Activated gamma-delta T cell treated with Interleukin-2 at 50 U/mL for 16 hours (primary cell): ENCODE results near the gene BRD1.
"Not testable (repeated sequence)": the region's sequence is repeated elsewhere in the genome, so short reads cannot be mapped to it uniquely, and the experiment has no call there.

ENCODE experiments used
- DNase-seq: peaks from one replicate; pipeline ENCODE4 v3.0.0-alpha.2; 2020

Gene BRD1

GRCh38 chr22:49825944-49826602 lies 1.6 kb downstream of the BRD1 start:
- peak; percentile 61 for DNase-seq

GRCh38 chr22:49825436-49825835 lies 2.2 kb downstream of the BRD1 start:
- DNase-seq: no peak

GRCh38 chr22:49824936-49825335 lies 2.7 kb downstream of the BRD1 start:
- DNase-seq: no peak

- DNase-seq: no peak
Measured at GRCh38 chr22:49824185-49824925, 3.3 kb downstream of the BRD1 start.

GRCh38 chr22:49823289-49824045 lies 4.2 kb downstream of the BRD1 start:
- DNase-seq: no peak

GRCh38 chr22:49821741-49822140 lies 5.9 kb downstream of the BRD1 start:
- not testable (repeated sequence) for DNase-seq

- DNase-seq: no peak
Measured at GRCh38 chr22:49820984-49821383, 6.7 kb downstream of the BRD1 start.

- DNase-seq: no peak
Measured at GRCh38 chr22:49817359-49817758, 10.3 kb downstream of the BRD1 start.

- no peak for DNase-seq
Measured at GRCh38 chr22:49815641-49816091, 12.0 kb downstream of the BRD1 start.

GRCh38 chr22:49814856-49815255 lies 12.8 kb downstream of the BRD1 start:
- no peak for DNase-seq

- DNase-seq: no peak
Measured at GRCh38 chr22:49814164-49814686, 13.4 kb downstream of the BRD1 start.

- DNase-seq: no peak
Measured at GRCh38 chr22:49812838-49813237, 14.8 kb downstream of the BRD1 start.

GRCh38 chr22:49811020-49811791 lies 16.5 kb downstream of the BRD1 start:
- DNase-seq: no peak

GRCh38 chr22:49810363-49811019 lies 17.2 kb downstream of the BRD1 start:
- no peak for DNase-seq

- peak; percentile 31 for DNase-seq
Measured at GRCh38 chr22:49807780-49808708, 19.6 kb downstream of the BRD1 start.

GRCh38 chr22:49807129-49807528 lies 20.5 kb downstream of the BRD1 start:
- no peak for DNase-seq

- DNase-seq: no peak
Measured at GRCh38 chr22:49803737-49804375, 23.8 kb downstream of the BRD1 start.

GRCh38 chr22:49803134-49803533 lies 24.5 kb downstream of the BRD1 start:
- DNase-seq: no peak

- no peak for DNase-seq
Measured at GRCh38 chr22:49801391-49802060, 26.1 kb downstream of the BRD1 start.
